Activated CD4-positive, alpha-beta memory T cell treated with anti-CD3 and anti-CD28 coated beads for 36 hours (primary cell): Measurements from ENCODE around the gene TAF4B. TPM values are rescaled to one million over a fixed set of nuclear protein-coding genes. Genes with fewer than 3 reads are reported as not detected.

Source experiments
- CTCF ChIA-PET: fragments of 350-600 bp; sonication (Branson Sonifier 250); formaldehyde crosslinking; loops from one replicate; lab custom pipeline; 2021; ENCODE audit warnings: antibody characterized with exemption, inconsistent platforms; lab: Charles Lee
- POLR2A ChIA-PET: fragments of 350-600 bp; sonication (Branson Sonifier 250); formaldehyde crosslinking; loops from one replicate; lab custom pipeline; 2021; ENCODE audit warnings: antibody characterized with exemption; lab: Charles Lee
- DNase-seq: peaks from one replicate; pipeline ENCODE4 v3.0.0-alpha.2; 2020
- H3K27ac Mint-ChIP-seq: one replicate; pipeline ENCODE4 v1.8.0; 2021; ENCODE audit warnings: mixed read lengths
- H3K27me3 Mint-ChIP-seq: one replicate; pipeline ENCODE4 v1.8.0; 2021; ENCODE audit warnings: mixed read lengths
- H3K36me3 Mint-ChIP-seq: one replicate; pipeline ENCODE4 v1.8.0; 2021; ENCODE audit warnings: mixed read lengths
- H3K4me1 Mint-ChIP-seq: one replicate; pipeline ENCODE4 v1.8.0; 2021; ENCODE audit warnings: low read depth, mixed read lengths
- H3K4me3 Mint-ChIP-seq: one replicate; pipeline ENCODE4 v1.8.0; 2021; ENCODE audit warnings: mild to moderate bottlenecking, mixed read lengths
- H3K9me3 Mint-ChIP-seq: one replicate; pipeline ENCODE4 v1.8.0; 2021; ENCODE audit warnings: mixed read lengths
- intact Hi-C: fragments of 100-400 bp; cut with micrococcal nuclease; formaldehyde crosslinking; loops from one replicate; pipeline ENCODE4 v1.15.1; 2023
- total RNA-seq, 2 experiments: library from RNA; stranded (reverse); gene quantifications; one replicate each; pipeline ENCODE4 v1.2.3, GENCODE V29; 2021

Gene TAF4B
- total RNA-seq, 2 experiments from 2014 or later = 12.5 to 12.7 TPM

- no peak for DNase-seq
- H3K27ac Mint-ChIP-seq = no peak overlapping the region
- no peaks in the 10 kb centered on the region for H3K27me3 Mint-ChIP-seq
- peaks cover 36% of the 10 kb centered on the region for H3K36me3 Mint-ChIP-seq
- no peaks in the 10 kb centered on the region for H3K4me1 Mint-ChIP-seq
- no peak overlapping the region for H3K4me3 Mint-ChIP-seq
- intact Hi-C loops = no loop called here
- H3K9me3 Mint-ChIP-seq = no peaks in the 10 kb centered on the region
- CTCF ChIA-PET = interaction anchor here (1.2 to 1.5 kb wide), 2 partner anchors 16 to 61 kb away, joined by 3 to 5 read pairs; no protein-coding TSS in a partner anchor
- POLR2A ChIA-PET = no interaction called here
Measured at GRCh38 chr18:26322890-26323653, 96.8 kb downstream of the TAF4B start.

- CTCF ChIA-PET = no interaction called here
- Mint-ChIP-seq H3K27ac (no peak overlapping the region), H3K9me3 (no peaks in the 10 kb centered on the region), H3K27me3 (no peaks in the 10 kb centered on the region), H3K36me3 (peaks cover 33% of the 10 kb centered on the region), H3K4me3 (no peak overlapping the region), H3K4me1 (no peaks in the 10 kb centered on the region)
- POLR2A ChIA-PET = no interaction called here
- intact Hi-C loops = no loop called here
- DNase-seq = no peak
Measured at GRCh38 chr18:26325771-26326170, 99.5 kb downstream of the TAF4B start.

GRCh38 chr18:26327062-26327461 lies 100.8 kb downstream of the TAF4B start:
- DNase-seq = no peak
- POLR2A ChIA-PET = no interaction called here

GRCh38 chr18:26332991-26333390 lies 106.7 kb downstream of the TAF4B start:
- no peak for DNase-seq
- Mint-ChIP-seq H3K36me3 (peaks cover 7% of the 10 kb centered on the region), H3K4me1 (no peaks in the 10 kb centered on the region), H3K27ac (no peak overlapping the region), H3K27me3 (no peaks in the 10 kb centered on the region), H3K9me3 (no peaks in the 10 kb centered on the region), H3K4me3 (no peak overlapping the region)
- POLR2A ChIA-PET = no interaction called here
- CTCF ChIA-PET = no interaction called here
- intact Hi-C loops = loop anchor here (10.0 kb wide), 1 partner anchor 228 kb away; no protein-coding TSS in a partner anchor

More at GRCh38 chr18:26327062-26327461, 100.8 kb downstream of the TAF4B start:
- CTCF ChIA-PET = no interaction called here
- Mint-ChIP-seq H3K27ac (no peak overlapping the region), H3K4me1 (no peaks in the 10 kb centered on the region), H3K27me3 (no peaks in the 10 kb centered on the region), H3K9me3 (no peaks in the 10 kb centered on the region), H3K36me3 (peaks cover 25% of the 10 kb centered on the region), H3K4me3 (no peak overlapping the region)
- intact Hi-C loops = no loop called here

GRCh38 chr18:26335156-26335555 lies 108.9 kb downstream of the TAF4B start:
- Mint-ChIP-seq H3K9me3 (no peaks in the 10 kb centered on the region), H3K36me3 (peaks cover 7% of the 10 kb centered on the region), H3K4me1 (no peaks in the 10 kb centered on the region), H3K4me3 (no peak overlapping the region), H3K27me3 (no peaks in the 10 kb centered on the region), H3K27ac (no peak overlapping the region)
- intact Hi-C loops = loop anchor here (5.0 to 10.0 kb wide), 2 partner anchors 230 to 413 kb away; no protein-coding TSS in a partner anchor
- DNase-seq = no peak
- ChIA-PET POLR2A (no interaction called here), CTCF (no interaction called here)

- ChIA-PET POLR2A (no interaction called here), CTCF (no interaction called here)
- Mint-ChIP-seq H3K4me1 (no peaks in the 10 kb centered on the region), H3K4me3 (no peak overlapping the region), H3K27me3 (no peaks in the 10 kb centered on the region), H3K27ac (no peak overlapping the region), H3K36me3 (peaks cover 7% of the 10 kb centered on the region), H3K9me3 (no peaks in the 10 kb centered on the region)
- intact Hi-C loops = loop anchor here (5.0 to 10.0 kb wide), 2 partner anchors 231 to 414 kb away; no protein-coding TSS in a partner anchor
- no peak for DNase-seq
Measured at GRCh38 chr18:26335571-26336487, 109.6 kb downstream of the TAF4B start.

GRCh38 chr18:26336572-26336971 lies 110.3 kb downstream of the TAF4B start:
- ChIA-PET CTCF (interaction anchor here (0.5 to 1.0 kb wide), 2 partner anchors 244 to 1701 kb away, joined by 3 to 4 read pairs; no protein-coding TSS in a partner anchor), POLR2A (no interaction called here)
- no peak for DNase-seq
- Mint-ChIP-seq H3K36me3 (peaks cover 10% of the 10 kb centered on the region), H3K9me3 (no peaks in the 10 kb centered on the region), H3K4me1 (no peaks in the 10 kb centered on the region), H3K27me3 (no peaks in the 10 kb centered on the region), H3K4me3 (no peak overlapping the region), H3K27ac (no peak overlapping the region)
- intact Hi-C loops = loop anchor here (5.0 to 10.0 kb wide), 2 partner anchors 232 to 414 kb away; no protein-coding TSS in a partner anchor

- Mint-ChIP-seq H3K4me1 (no peaks in the 10 kb centered on the region), H3K27me3 (no peaks in the 10 kb centered on the region), H3K27ac (no peak overlapping the region), H3K36me3 (peaks cover 48% of the 10 kb centered on the region), H3K9me3 (peaks cover 26% of the 10 kb centered on the region), H3K4me3 (no peak overlapping the region)
- CTCF ChIA-PET = interaction anchor here (0.7 kb wide), 1 partner anchor 41 kb away, joined by 4 read pairs; no protein-coding TSS in a partner anchor
- POLR2A ChIA-PET = no interaction called here
- intact Hi-C loops = no loop called here
- DNase-seq = no peak
Measured at GRCh38 chr18:26342646-26343045, 116.4 kb downstream of the TAF4B start.

- Mint-ChIP-seq H3K9me3 (peaks cover 38% of the 10 kb centered on the region), H3K4me3 (no peak overlapping the region), H3K4me1 (no peaks in the 10 kb centered on the region), H3K36me3 (peaks cover 30% of the 10 kb centered on the region), H3K27me3 (no peaks in the 10 kb centered on the region), H3K27ac (no peak overlapping the region)
- ChIA-PET POLR2A (no interaction called here), CTCF (no interaction called here)
- intact Hi-C loops = no loop called here
- DNase-seq = no peak
Measured at GRCh38 chr18:26350961-26351360, 124.7 kb downstream of the TAF4B start.

- ChIA-PET CTCF (interaction anchor here (0.9 kb wide), 1 partner anchor 28 kb away, joined by 3 read pairs; no protein-coding TSS in a partner anchor), POLR2A (no interaction called here)
- Mint-ChIP-seq H3K4me3 (no peak overlapping the region), H3K4me1 (no peaks in the 10 kb centered on the region), H3K36me3 (peaks cover 20% of the 10 kb centered on the region), H3K27ac (no peak overlapping the region), H3K9me3 (peaks cover under 1% of the 10 kb centered on the region), H3K27me3 (no peaks in the 10 kb centered on the region)
- intact Hi-C loops = no loop called here
- no peak for DNase-seq
Measured at GRCh38 chr18:26356045-26356785, 130.0 kb downstream of the TAF4B start.

- H3K4me1 Mint-ChIP-seq = no peaks in the 10 kb centered on the region
- no peaks in the 10 kb centered on the region for H3K9me3 Mint-ChIP-seq
- POLR2A ChIA-PET = no interaction called here
- H3K27ac Mint-ChIP-seq = no peak overlapping the region
- CTCF ChIA-PET = no interaction called here
- peaks cover 20% of the 10 kb centered on the region for H3K36me3 Mint-ChIP-seq
- no peaks in the 10 kb centered on the region for H3K27me3 Mint-ChIP-seq
- intact Hi-C loops = no loop called here
- no peak overlapping the region for H3K4me3 Mint-ChIP-seq
- no peak for DNase-seq
Measured at GRCh38 chr18:26357960-26358359, 131.7 kb downstream of the TAF4B start.
